SU-DHL-6 (cell line): Measurements from ENCODE around the gene CYP19A1.

ENCODE experiments used
- H2AFZ ChIP-seq: fragments of 200-600 bp; sonication (generic); 2 replicates; pipeline ENCODE4 v1.6.1; 2014; ENCODE audit warnings: low read depth, mild to moderate bottlenecking, moderate library complexity, mixed read lengths, antibody characterized with exemption, low read length; ENCODE audit not compliant: severe bottlenecking
- H3F3A ChIP-seq: fragments of 200-600 bp; shearing (Covaris generic); 2 replicates; pipeline ENCODE4 v1.6.0; 2016; ENCODE audit warnings: antibody characterized with exemption, mild to moderate bottlenecking; ENCODE audit not compliant: insufficient read depth
- H3K27ac ChIP-seq: fragments of 200-600 bp; sonication (generic); 2 replicates; pipeline ENCODE4 v1.5.1; 2016; ENCODE audit warnings: low read depth, mild to moderate bottlenecking, low read length, moderate library complexity, mixed read lengths
- H3K27me3 ChIP-seq: fragments of 200-600 bp; sonication (generic), shearing (Covaris generic); 2 replicates; pipeline ENCODE4 v1.6.0; 2014; ENCODE audit warnings: mild to moderate bottlenecking, low read length
- H3K36me3 ChIP-seq: fragments of 200-600 bp; sonication (generic); 2 replicates; pipeline ENCODE4 v1.6.1; 2014; ENCODE audit warnings: mild to moderate bottlenecking, low read length, mixed read lengths
- H3K4me2 ChIP-seq: fragments of 300-600, 200-600 bp; shearing (Covaris generic), sonication (generic); 2 replicates; pipeline ENCODE4 v1.6.0; 2014; ENCODE audit warnings: low read length, low read depth, mild to moderate bottlenecking; ENCODE audit not compliant: poor library complexity, severe bottlenecking
- H3K4me3 ChIP-seq: fragments of 200-600 bp; sonication (generic); 2 replicates; pipeline ENCODE4 v1.5.1; 2014; ENCODE audit warnings: antibody characterized with exemption, low read length, mild to moderate bottlenecking, mixed read lengths; ENCODE audit not compliant: insufficient read depth, poor library complexity, severe bottlenecking
- H3K79me2 ChIP-seq: fragments of 200-600 bp; sonication (generic); 2 replicates; pipeline ENCODE4 v1.6.1; 2014; ENCODE audit warnings: mild to moderate bottlenecking, low read length, moderate library complexity; ENCODE audit not compliant: insufficient read depth
- H3K9ac ChIP-seq: fragments of 200-600 bp; sonication (generic); 2 replicates; pipeline ENCODE4 v1.7.0; 2014; ENCODE audit warnings: mild to moderate bottlenecking, low read length
- H3K9me2 ChIP-seq: fragments of 200-600 bp; sonication (generic); replicated peaks from 2 replicates; pipeline ENCODE4 v1.6.1; 2014; ENCODE audit warnings: low read length; ENCODE audit not compliant: insufficient read depth
- H3K9me3 ChIP-seq: fragments of 200-600 bp; sonication (generic); 2 replicates; pipeline ENCODE4 v1.6.1; 2014; ENCODE audit warnings: low read length, mixed read lengths; ENCODE audit not compliant: insufficient read depth
- H4K20me1 ChIP-seq: fragments of 200-600 bp; sonication (generic); 2 replicates; pipeline ENCODE4 v1.6.1; 2014; ENCODE audit warnings: low read depth, mild to moderate bottlenecking, antibody characterized with exemption, low read length, moderate library complexity, mixed read lengths
- EZH2phosphoT487 ChIP-seq: fragments of 200-600 bp; sonication (generic), shearing (Covaris generic); conservative IDR thresholded peaks from 2 replicates; pipeline ENCODE4 v1.6.1; 2018; ENCODE audit warnings: mild to moderate bottlenecking, antibody characterized with exemption, low read length, moderate library complexity, mixed read lengths
- TF ChIP-seq, protein P1 (sequence below): fragments of 200-600 bp; sonication (generic); IDR thresholded peaks from one replicate; pipeline ENCODE4 v1.5.1; 2017; ENCODE audit warnings: antibody characterized with exemption, mild to moderate bottlenecking, low read length, moderate library complexity; ENCODE audit not compliant: insufficient read depth, poor library complexity, severe bottlenecking

The CYP19A1 gene

DNA sequence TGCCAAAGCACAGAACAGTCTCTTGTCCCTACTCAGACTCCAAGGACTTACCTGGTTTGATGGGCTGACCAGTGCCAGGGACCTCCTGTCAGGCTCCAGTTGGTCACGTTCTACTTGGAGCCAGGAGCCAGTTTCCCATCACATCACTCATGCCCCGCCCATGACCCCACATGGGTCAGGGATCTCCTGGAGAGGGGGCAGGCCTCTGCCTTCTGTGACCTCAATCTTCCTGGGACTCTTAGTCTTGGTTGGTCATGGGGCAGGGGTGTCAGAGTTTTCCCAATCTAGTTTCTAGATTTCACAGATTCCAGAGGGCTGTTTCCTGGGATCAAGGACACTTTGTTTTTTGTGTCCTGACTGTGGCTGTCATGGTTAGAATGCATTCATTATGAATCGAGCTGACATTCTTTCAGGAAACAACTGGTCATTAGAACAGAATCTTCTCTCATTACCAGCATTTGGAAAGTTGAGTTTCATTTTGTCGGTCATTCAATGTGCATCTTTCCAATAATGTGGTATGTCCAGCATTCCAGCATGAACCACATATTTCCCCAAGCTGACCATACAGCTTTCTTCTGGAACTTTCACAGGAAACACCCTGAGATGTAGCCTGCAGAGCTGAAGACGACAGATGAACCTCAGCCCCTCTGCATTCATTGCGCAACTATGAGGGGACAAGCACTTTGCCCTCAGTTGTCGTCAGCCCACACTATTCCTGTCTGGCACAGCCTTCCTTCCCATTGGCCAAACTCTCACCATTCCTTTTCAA, 19.8 kb downstream of the CYP19A1 start:
- Histone ChIP-seq H3K27ac (no peak overlapping the region), H3K4me2 (no peak overlapping the region), H3K4me3 (no peak overlapping the region), H3K9me3 (no peaks in the 10 kb centered on the region), H2AFZ (no peak overlapping the region), H3K9ac (no peak overlapping the region), H3K79me2 (no peaks in the 10 kb centered on the region), H3K27me3 (no peaks in the 10 kb centered on the region), H3F3A (no peaks in the 10 kb centered on the region), H3K36me3 (no peaks in the 10 kb centered on the region), H3K9me2 (no peaks in the 10 kb centered on the region), H4K20me1 (no peaks in the 10 kb centered on the region)
- TF ChIP-seq, protein P1, sequence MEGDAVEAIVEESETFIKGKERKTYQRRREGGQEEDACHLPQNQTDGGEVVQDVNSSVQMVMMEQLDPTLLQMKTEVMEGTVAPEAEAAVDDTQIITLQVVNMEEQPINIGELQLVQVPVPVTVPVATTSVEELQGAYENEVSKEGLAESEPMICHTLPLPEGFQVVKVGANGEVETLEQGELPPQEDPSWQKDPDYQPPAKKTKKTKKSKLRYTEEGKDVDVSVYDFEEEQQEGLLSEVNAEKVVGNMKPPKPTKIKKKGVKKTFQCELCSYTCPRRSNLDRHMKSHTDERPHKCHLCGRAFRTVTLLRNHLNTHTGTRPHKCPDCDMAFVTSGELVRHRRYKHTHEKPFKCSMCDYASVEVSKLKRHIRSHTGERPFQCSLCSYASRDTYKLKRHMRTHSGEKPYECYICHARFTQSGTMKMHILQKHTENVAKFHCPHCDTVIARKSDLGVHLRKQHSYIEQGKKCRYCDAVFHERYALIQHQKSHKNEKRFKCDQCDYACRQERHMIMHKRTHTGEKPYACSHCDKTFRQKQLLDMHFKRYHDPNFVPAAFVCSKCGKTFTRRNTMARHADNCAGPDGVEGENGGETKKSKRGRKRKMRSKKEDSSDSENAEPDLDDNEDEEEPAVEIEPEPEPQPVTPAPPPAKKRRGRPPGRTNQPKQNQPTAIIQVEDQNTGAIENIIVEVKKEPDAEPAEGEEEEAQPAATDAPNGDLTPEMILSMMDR = no peak
- TF ChIP-seq EZH2phosphoT487 = no peak

DNA sequence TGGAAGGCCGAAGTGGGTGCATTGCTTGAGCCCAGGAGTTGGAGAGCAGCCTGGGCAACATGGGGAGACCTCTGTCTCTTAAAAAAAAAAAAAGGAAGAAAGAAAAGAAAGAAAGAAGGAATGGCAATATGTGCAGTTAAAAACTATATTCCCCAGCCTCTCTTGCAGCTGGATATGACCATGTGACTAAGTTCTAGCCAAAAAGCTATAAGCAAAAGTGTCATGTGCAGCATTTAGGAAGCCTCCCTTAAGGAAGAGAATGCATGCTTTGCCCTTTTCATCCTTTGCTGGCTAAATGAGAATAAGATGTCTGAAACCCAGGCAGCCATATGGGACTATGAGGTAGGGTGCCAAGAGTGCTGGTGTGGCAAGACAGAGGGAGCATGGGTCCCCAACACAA, 21.8 kb downstream of the CYP19A1 start:
- no peak for TF ChIP-seq EZH2phosphoT487
- TF ChIP-seq, protein P1 = no peak

DNA sequence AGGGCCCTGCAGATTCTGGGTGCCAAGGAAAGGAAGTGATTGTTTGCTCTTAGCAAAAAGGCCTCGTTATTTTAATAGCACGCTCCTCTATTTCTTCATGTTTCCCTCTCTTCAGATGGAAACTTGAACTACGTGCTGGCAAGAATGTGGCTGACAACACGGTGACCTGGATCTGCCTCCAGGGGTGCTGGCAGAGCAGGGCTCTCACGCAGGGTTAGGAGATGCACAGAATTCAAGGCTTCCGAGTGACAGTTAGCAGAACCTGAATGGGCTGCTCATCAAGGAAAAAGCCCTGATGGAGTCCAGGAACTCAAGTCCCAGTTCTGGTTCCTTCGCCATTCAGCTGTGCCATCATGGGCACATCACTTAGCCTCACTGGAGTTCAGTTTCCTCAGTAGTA, 22.7 kb downstream of the CYP19A1 start:
- H3K9ac ChIP-seq = no peak overlapping the region
- TF ChIP-seq, protein P1 = no peak
- no peak for TF ChIP-seq EZH2phosphoT487
- no peaks in the 10 kb centered on the region for H3K36me3 ChIP-seq
- H3K27me3 ChIP-seq = no peaks in the 10 kb centered on the region
- no peak overlapping the region for H3K4me2 ChIP-seq
- H4K20me1 ChIP-seq = no peaks in the 10 kb centered on the region
- H3K9me2 ChIP-seq = no peaks in the 10 kb centered on the region
- H3K4me3 ChIP-seq = no peak overlapping the region
- H2AFZ ChIP-seq = no peak overlapping the region
- H3K27ac ChIP-seq = no peak overlapping the region
- no peaks in the 10 kb centered on the region for H3K79me2 ChIP-seq
- no peaks in the 10 kb centered on the region for H3K9me3 ChIP-seq
- H3F3A ChIP-seq = no peaks in the 10 kb centered on the region

More for the DNA sequence above, 21.8 kb downstream of the CYP19A1 start:
- no peak overlapping the region for H3K27ac ChIP-seq
- no peaks in the 10 kb centered on the region for H3K27me3 ChIP-seq
- H3K9ac ChIP-seq = no peak overlapping the region
- no peaks in the 10 kb centered on the region for H3K79me2 ChIP-seq
- no peaks in the 10 kb centered on the region for H3K9me3 ChIP-seq
- no peak overlapping the region for H3K4me3 ChIP-seq
- H3F3A ChIP-seq = no peaks in the 10 kb centered on the region
- no peaks in the 10 kb centered on the region for H4K20me1 ChIP-seq
- H3K4me2 ChIP-seq = no peak overlapping the region
- H2AFZ ChIP-seq = no peak overlapping the region
- no peaks in the 10 kb centered on the region for H3K36me3 ChIP-seq
- no peaks in the 10 kb centered on the region for H3K9me2 ChIP-seq
